HAP-1 (cell line): ENCODE data around the gene HSPA12A.

ENCODE experiments used
- DNase-seq, 2 experiments: peaks; one replicate each; pipeline ENCODE4 v3.0.0-alpha.2; 2016 to 2020; ENCODE audit warnings: low spot score in 2 of 2
- H3K27me3 ChIP-seq: fragments of 250-450 bp; sonication (Bioruptor Pico); 2 replicates; pipeline ENCODE4 v1.5.1; 2020; ENCODE audit warnings: low read depth, mild to moderate bottlenecking, moderate library complexity
- H3K36me3 ChIP-seq: fragments of 250-450 bp; sonication (Bioruptor Pico); replicated peaks from 2 replicates; pipeline ENCODE4 v1.5.1; 2020; ENCODE audit warnings: mild to moderate bottlenecking
- H3K4me1 ChIP-seq: fragments of 250-450 bp; sonication (Bioruptor Pico); 2 replicates; pipeline ENCODE4 v1.5.1; 2020; ENCODE audit warnings: mild to moderate bottlenecking
- H3K4me3 ChIP-seq: fragments of 250-450 bp; sonication (Bioruptor Pico); 2 replicates; pipeline ENCODE4 v1.5.1; 2020; ENCODE audit warnings: mild to moderate bottlenecking, moderate library complexity
- H3K9me3 ChIP-seq: fragments of 250-450 bp; sonication (Bioruptor Pico); 2 replicates; pipeline ENCODE4 v1.5.1; 2020; ENCODE audit warnings: mild to moderate bottlenecking, moderate library complexity
- in situ Hi-C: fragments of 300-500 bp; cut with MboI; formaldehyde crosslinking; loops from 3 replicates; pipeline ENCODE4 v1.14.3; 2020; ENCODE audit warnings: low sequenced_read_pairs, inconsistent platforms, mixed read lengths

HSPA12A gene, protein sequence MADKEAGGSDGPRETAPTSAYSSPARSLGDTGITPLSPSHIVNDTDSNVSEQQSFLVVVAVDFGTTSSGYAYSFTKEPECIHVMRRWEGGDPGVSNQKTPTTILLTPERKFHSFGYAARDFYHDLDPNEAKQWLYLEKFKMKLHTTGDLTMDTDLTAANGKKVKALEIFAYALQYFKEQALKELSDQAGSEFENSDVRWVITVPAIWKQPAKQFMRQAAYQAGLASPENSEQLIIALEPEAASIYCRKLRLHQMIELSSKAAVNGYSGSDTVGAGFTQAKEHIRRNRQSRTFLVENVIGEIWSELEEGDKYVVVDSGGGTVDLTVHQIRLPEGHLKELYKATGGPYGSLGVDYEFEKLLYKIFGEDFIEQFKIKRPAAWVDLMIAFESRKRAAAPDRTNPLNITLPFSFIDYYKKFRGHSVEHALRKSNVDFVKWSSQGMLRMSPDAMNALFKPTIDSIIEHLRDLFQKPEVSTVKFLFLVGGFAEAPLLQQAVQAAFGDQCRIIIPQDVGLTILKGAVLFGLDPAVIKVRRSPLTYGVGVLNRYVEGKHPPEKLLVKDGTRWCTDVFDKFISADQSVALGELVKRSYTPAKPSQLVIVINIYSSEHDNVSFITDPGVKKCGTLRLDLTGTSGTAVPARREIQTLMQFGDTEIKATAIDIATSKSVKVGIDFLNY

DNA sequence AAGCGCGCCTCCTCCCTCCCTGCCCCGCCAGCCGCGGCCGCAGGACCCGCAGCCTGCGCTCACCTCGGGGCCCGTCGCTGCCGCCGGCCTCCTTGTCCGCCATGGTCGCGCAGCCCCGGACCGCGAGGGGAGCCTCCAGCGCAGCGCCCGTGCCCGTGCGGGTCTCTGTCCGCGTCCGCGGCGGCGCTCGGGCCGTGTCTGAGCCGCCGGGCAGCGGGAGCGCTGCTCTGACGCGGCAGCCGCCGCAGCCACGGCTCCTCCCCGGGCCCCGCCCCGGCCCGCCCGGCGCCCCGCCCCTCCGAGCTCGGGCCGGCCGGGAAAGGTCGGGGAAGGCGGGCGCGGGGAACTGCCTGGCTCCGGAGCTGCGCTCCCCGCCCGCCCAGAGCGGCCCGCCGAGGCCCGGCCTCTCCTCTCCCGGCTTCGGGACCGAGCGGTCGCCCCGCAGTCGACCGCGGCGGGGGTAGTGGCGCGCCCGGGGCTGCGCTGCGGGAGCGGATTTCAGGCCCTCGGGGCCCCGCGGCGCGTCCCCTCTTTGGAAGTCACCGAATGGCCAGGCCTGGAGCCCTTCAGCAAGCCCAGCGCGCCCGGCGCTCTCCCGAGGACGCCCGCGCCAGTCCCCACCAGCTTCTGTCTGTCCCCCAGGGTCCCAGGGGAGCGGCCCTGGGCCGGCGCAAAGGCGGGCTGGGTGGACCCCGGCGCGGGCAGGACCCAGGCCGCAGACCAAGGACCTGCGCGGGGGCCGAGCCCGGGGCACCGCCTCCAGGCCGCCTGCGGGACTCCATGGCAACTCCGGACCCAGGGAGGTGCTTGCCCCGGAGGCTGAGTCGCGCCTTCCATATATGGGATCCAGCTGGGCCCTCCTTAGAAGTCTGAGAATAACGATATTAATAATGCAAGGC lies at the start of gene HSPA12A:
Gene HSPA12A (minus strand): TSS at position 200 of the 899 bp plus-strand sequence. CDS start 97 bp downstream, at position 103.
- Histone ChIP-seq H3K36me3 (no peaks in the 10 kb centered on the region), H3K4me1 (no peaks in the 10 kb centered on the region; the same call in 1 of the 2 replicates), H3K4me3 (peak within 1 kb of the TSS; percentile 55), H3K27me3 (no peaks in the 10 kb centered on the region), H3K9me3 (no peaks in the 10 kb centered on the region)
- in situ Hi-C loops = no loop called here
- DNase-seq = peak; percentile 62 to 81

DNA sequence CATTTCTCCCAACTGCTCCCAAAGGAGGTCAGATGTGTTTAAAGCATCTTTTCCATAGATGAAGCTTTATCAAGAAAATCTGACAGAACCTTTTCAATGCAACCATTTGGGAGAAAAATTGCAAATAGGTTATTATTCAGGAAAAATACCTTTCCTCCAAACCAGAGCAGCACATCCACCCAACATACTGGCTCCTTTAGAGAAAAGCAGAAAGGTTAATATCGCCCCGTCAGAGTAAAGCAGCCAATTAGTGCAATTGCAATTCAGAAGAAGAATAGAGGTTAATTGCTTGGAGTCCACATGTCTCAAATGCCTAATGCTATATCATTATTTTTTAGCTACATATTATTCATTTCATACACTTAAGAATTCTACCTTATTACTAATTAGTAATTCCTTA lies 48.9 kb upstream of the HSPA12A start:
- Histone ChIP-seq H3K4me1 (no peaks in the 10 kb centered on the region), H3K36me3 (no peaks in the 10 kb centered on the region), H3K9me3 (no peaks in the 10 kb centered on the region), H3K4me3 (no peak overlapping the region), H3K27me3 (no peaks in the 10 kb centered on the region)
- in situ Hi-C loops = loop anchor here (25.0 kb wide), 1 partner anchor 329 kb away; no protein-coding TSS in a partner anchor
- no peak for DNase-seq

DNA sequence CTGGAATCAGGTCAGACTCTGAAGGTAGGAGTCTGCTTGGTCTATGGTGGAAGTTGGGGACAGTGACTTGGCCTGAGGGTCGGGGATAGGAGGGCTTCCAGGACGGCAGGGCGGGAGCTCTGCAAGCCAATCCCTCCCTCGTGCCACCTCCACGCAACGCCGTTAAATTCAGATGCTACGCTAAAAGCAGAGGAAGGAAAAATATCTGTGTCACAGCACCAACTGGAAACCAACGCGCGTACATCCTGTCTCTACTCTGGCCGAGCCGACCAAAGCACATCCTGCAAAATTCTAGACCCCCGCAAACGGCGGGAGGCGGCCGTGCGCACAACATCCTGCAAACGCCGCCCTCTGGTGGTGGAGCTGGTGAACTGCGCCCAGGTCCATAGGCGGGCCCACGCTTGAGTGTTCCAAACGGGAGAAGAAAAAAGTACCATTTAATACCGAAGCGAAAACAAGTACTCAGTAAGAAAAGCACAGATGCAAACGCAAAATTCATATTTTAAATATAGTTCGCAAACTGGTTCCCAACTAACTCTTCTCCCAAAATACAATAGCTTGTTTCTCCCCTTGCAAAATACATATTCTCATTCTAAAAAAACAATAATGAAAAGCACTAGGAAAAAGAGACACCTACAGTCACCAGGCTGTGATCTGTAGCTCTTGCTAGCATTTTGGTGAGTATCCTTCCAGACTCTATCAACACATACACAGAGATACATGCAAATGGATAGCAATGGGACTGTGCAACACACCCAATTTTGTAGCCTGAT lies 45.7 kb upstream of the HSPA12A start:
- Histone ChIP-seq H3K4me3 (no peak overlapping the region), H3K36me3 (no peaks in the 10 kb centered on the region), H3K27me3 (no peaks in the 10 kb centered on the region), H3K9me3 (no peaks in the 10 kb centered on the region), H3K4me1 (no peaks in the 10 kb centered on the region)
- in situ Hi-C loops = loop anchor here (25.0 kb wide), 1 partner anchor 326 kb away; no protein-coding TSS in a partner anchor
- DNase-seq = peak; percentile 63 to 90

DNA sequence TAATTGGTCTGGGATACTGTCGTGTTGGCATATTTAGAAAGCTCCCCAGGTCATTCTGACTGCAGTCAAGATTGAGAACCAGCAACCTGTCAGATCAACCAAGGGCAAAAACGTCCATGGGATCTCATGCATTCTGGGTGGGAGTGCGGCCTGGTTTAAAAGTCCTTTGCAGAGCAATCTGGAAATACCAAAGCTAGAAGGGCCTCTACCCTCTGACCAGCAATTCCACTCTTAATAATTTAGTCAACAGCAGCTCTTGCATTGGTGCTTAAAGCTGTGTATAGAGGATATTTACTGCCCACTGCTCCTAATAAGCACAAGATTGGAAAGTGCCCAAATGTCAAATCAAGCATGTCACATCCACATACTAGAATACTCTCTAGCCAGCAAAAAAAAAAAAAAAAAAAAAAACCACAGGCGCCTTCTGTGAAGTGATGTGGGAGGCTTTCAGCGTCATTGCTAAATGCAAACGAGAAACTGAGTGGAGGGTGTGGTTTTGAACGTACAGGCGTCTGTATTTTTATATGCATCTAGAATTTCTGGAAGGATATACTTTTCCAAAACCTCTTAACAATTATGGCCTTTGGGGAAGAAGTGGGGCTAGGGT lies 44.8 kb upstream of the HSPA12A start:
- Histone ChIP-seq H3K36me3 (no peaks in the 10 kb centered on the region), H3K4me1 (no peaks in the 10 kb centered on the region), H3K4me3 (no peak overlapping the region), H3K27me3 (no peaks in the 10 kb centered on the region), H3K9me3 (no peaks in the 10 kb centered on the region)
- DNase-seq = no peak
- in situ Hi-C loops = loop anchor here (25.0 kb wide), 1 partner anchor 325 kb away; no protein-coding TSS in a partner anchor

DNA sequence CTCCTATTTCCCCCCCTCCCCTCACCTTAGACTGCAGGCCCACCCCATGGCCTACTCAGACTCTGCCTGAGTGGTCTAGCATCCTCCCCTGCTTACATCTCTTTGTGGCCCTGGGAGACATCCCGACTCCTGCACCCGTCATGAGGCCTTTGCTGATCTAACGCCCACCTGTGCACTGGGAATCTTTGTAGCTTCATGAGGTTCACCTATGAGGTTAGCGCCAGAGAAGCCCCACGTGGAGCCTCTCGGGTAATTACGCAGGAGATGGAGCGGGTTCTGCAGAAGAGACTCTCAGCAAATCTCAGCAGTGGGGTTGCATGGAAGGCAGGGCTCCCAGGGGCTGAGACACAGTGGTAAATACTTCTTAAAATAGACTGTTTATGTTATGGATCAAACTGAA lies 43.5 kb upstream of the HSPA12A start:
- Histone ChIP-seq H3K4me1 (no peaks in the 10 kb centered on the region), H3K27me3 (no peaks in the 10 kb centered on the region), H3K9me3 (no peaks in the 10 kb centered on the region), H3K36me3 (no peaks in the 10 kb centered on the region), H3K4me3 (no peak overlapping the region)
- in situ Hi-C loops = loop anchor here (25.0 kb wide), 1 partner anchor 324 kb away; no protein-coding TSS in a partner anchor
- no peak for DNase-seq

DNA sequence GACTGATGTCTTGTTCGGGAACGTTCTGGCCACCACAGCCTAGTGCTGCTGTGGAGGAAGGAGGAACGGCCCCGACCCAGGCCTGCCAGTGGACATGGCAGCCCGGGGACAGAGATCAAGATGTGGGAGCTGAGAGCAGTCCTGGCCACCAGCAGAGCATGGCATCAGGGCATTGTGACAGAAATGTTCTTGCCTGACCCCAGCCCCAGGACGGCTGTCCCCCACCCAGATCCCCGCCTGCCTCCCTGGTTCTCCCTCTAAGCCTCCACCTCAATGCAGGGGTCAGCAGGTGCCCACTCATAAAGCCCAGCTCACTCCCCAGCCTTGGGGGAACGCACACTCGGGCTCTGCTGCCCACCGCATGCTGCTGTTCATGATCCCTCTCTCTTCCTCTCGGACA lies 42.9 kb upstream of the HSPA12A start:
- no peaks in the 10 kb centered on the region for H3K4me1 ChIP-seq
- no peaks in the 10 kb centered on the region for H3K27me3 ChIP-seq
- DNase-seq = no peak
- no peaks in the 10 kb centered on the region for H3K9me3 ChIP-seq
- H3K4me3 ChIP-seq = no peak overlapping the region
- no peaks in the 10 kb centered on the region for H3K36me3 ChIP-seq
- in situ Hi-C loops = loop anchor here (25.0 kb wide), 1 partner anchor 323 kb away; no protein-coding TSS in a partner anchor

DNA sequence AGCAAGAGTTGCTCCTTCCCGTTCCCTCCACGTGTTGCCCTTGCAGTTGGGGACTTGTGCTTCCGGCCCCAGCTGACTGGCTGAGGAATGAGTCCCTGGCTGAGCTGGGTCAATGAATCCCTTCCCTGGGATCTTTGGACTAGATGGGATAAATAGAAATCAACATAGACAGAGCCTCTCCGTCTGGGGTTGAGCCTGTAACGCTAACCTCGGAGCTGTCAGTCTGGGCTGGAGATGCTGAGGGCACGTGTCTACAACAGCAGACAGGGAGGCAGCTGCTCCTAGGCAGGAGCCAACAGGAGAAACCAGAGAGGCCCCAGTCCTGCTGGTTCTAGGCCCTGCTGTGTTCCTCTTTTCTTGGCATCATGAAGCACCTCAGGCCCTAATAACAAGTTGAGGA lies 42.3 kb upstream of the HSPA12A start:
- no peaks in the 10 kb centered on the region for H3K9me3 ChIP-seq
- H3K36me3 ChIP-seq = no peaks in the 10 kb centered on the region
- no peaks in the 10 kb centered on the region for H3K4me1 ChIP-seq
- in situ Hi-C loops = loop anchor here (5.0 to 25.0 kb wide), 2 partner anchors 107 to 322 kb away; no protein-coding TSS in a partner anchor
- no peak for DNase-seq
- H3K4me3 ChIP-seq = no peak overlapping the region
- H3K27me3 ChIP-seq = no peaks in the 10 kb centered on the region

DNA sequence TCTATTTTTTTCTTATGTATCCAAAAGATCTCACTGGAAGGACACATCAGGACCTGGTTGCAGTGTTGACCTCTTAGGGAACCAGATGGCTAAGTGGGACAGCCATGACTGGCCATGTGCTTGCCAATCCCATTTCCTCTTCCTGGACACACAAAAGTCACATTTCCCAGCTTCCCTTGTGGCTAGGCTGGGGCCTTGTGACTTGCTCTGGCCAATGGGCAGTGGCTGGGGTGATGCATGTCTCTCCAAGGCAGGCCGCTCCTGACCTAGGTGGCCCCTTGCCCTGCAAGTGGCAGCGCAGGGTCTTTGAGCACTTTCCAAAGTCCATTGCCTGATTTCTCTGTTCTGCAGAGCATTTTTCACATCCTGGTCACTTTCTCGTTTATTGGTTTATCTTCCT lies 41.7 kb upstream of the HSPA12A start:
- Histone ChIP-seq H3K9me3 (no peaks in the 10 kb centered on the region), H3K27me3 (no peaks in the 10 kb centered on the region), H3K36me3 (no peaks in the 10 kb centered on the region), H3K4me3 (no peak overlapping the region), H3K4me1 (no peaks in the 10 kb centered on the region)
- in situ Hi-C loops = loop anchor here (5.0 to 25.0 kb wide), 2 partner anchors 107 to 322 kb away; no protein-coding TSS in a partner anchor
- no peak for DNase-seq

DNA sequence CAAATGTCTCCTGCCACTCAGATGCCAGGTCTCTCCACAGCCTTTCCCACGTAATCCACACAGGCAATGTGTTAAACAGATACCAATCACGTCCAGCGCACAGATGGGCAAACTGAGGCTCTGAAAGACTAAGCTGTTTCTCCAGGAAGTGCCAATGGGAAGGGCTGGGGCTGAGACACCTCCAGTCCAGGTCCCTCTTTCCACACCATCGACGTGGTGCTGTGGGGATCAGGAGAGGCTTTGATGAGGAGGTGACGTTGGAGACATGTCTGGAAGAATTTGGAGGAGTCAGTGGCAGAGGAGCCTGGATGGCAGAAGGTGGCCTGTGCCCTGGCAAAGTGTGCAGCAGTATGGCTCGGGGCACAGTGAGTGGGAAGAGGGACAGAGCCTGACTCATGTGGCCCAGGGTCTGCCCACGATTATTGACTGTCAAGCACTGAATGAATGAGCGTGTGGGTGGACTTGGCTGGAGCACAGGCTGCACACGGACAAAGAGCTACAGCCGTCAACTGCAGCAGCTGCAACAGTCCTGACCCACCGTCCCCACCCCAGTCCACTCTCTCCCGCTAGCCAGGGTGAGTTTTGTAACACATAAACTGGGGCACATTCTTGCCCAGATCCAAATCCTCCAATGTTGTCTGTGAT lies 40.8 kb upstream of the HSPA12A start:
- no peak for DNase-seq
- Histone ChIP-seq H3K9me3 (no peaks in the 10 kb centered on the region), H3K4me1 (no peaks in the 10 kb centered on the region), H3K27me3 (no peaks in the 10 kb centered on the region), H3K36me3 (no peaks in the 10 kb centered on the region), H3K4me3 (no peak overlapping the region)
- in situ Hi-C loops = loop anchor here (5.0 to 25.0 kb wide), 2 partner anchors 106 to 321 kb away; no protein-coding TSS in a partner anchor

DNA sequence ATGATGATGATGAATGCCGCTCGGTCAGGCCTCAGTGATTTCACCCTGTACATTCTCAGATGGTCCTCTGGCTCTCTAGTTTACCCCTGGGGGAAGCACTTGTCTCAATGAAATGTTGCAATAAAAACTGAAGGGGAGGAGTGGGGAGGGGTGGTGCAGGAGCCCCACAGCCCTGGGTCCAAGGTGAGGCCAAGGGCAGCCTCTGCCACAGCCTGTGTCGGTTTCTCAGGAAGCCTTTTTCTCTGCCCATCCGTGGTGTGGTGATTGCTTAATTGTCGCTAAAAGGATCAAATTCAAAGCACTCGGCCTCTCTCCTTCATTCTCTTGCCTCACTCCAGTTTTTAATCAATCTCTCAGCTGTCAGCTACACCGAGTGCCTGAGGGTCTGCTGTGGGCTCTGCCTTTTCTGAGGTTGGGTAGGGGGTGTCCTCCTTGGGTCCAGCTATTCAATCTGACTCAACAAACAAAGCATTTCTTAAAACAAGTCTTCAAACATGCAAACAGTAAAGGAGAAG lies 39.1 kb upstream of the HSPA12A start:
- Histone ChIP-seq H3K9me3 (no peaks in the 10 kb centered on the region), H3K4me1 (no peaks in the 10 kb centered on the region), H3K36me3 (no peaks in the 10 kb centered on the region), H3K4me3 (no peak overlapping the region), H3K27me3 (no peaks in the 10 kb centered on the region)
- in situ Hi-C loops = loop anchor here (5.0 to 25.0 kb wide), 2 partner anchors 104 to 319 kb away; no protein-coding TSS in a partner anchor
- DNase-seq = no peak

DNA sequence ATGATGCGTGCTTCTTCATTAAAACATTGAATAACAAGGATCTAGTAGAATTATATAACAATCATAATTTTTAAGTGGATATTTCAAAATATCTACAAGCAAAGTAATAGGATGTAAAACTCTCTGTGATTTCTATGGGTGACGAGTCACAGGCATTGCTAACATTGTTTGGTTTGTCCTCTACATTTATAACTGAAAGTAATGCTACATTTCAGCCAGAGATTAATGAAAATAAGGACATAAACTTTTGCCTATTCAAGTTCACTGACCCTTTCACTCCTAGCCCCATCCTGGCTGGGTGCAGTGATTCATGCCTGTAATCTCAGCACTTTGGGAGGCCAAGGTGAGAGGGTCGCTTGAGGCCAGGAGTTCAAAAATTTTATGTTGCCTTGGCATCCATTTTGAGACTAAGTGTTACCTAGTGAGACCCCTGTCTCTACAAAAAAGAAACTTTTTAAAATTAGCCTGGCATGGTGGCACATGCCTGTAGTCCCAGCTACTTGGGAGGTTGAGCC lies 38.4 kb upstream of the HSPA12A start:
- Histone ChIP-seq H3K4me3 (no peak overlapping the region), H3K9me3 (no peaks in the 10 kb centered on the region), H3K27me3 (no peaks in the 10 kb centered on the region), H3K36me3 (no peaks in the 10 kb centered on the region), H3K4me1 (no peaks in the 10 kb centered on the region)
- DNase-seq = no peak
- in situ Hi-C loops = loop anchor here (5.0 to 25.0 kb wide), 2 partner anchors 103 to 318 kb away; no protein-coding TSS in a partner anchor
